EL (cell line): ENCODE results near the gene CFP.
"Not testable (repeated sequence)": the region's sequence is repeated elsewhere in the genome, so short reads cannot be mapped to it uniquely, and the experiment has no call there.

ENCODE experiments used
- DNase-seq: peaks from one replicate; pipeline ENCODE4 v3.0.0-alpha.2; 2016

Gene CFP

GRCh38 chrX:47629419-47630200, at the start of gene CFP:
CFP (minus strand) TSS chrX:47629930; CDS start chrX:47629844, 86 bp downstream.
- DNase-seq, result no peak

GRCh38 chrX:47675959-47676859, 46.5 kb upstream of the CFP start:
- DNase-seq, result not testable (repeated sequence)

- no peak for DNase-seq
These were observed 45.0 kb upstream of the CFP start for GRCh38 chrX:47674776-47675175.

GRCh38 chrX:47665797-47666196, 36.1 kb upstream of the CFP start:
- DNase-seq, result not testable (repeated sequence)

- DNase-seq, result peak; percentile 6
These were observed 35.0 kb upstream of the CFP start for GRCh38 chrX:47664737-47665136.

- DNase-seq, result peak; percentile 91
These were observed 32.5 kb upstream of the CFP start for GRCh38 chrX:47662144-47662657.

GRCh38 chrX:47661539-47661938, 31.8 kb upstream of the CFP start:
- DNase-seq, result no peak

- DNase-seq, result no peak
These were observed 29.6 kb upstream of the CFP start for GRCh38 chrX:47659421-47659726.

GRCh38 chrX:47658684-47659420, 29.1 kb upstream of the CFP start, which contains the start of gene UXT:
UXT (minus strand) TSS chrX:47659180; CDS start chrX:47658927, 253 bp downstream.
- DNase-seq, result peak; percentile 93

GRCh38 chrX:47658301-47658683, 28.6 kb upstream of the CFP start:
- no peak for DNase-seq

- DNase-seq, result no peak
These were observed 21.5 kb upstream of the CFP start for GRCh38 chrX:47651043-47651905.

- peak; percentile 97 for DNase-seq
These were observed 20.7 kb upstream of the CFP start, which contains the start of gene ELK1 for GRCh38 chrX:47650164-47651042. ELK1 (minus strand) TSS chrX:47650563; CDS start chrX:47641441, 9,122 bp downstream.

- no peak for DNase-seq
These were observed 20.0 kb upstream of the CFP start for GRCh38 chrX:47649781-47650163.

- no peak for DNase-seq
These were observed 19.5 kb upstream of the CFP start for GRCh38 chrX:47649271-47649670.

GRCh38 chrX:47648376-47648775, 18.6 kb upstream of the CFP start:
- DNase-seq, result peak; percentile 21

- no peak for DNase-seq
These were observed 16.9 kb upstream of the CFP start for GRCh38 chrX:47646636-47647035.

GRCh38 chrX:47645530-47645929, 15.8 kb upstream of the CFP start:
- DNase-seq, result no peak

- DNase-seq, result peak; percentile 24
These were observed 14.9 kb upstream of the CFP start for GRCh38 chrX:47644557-47645091.

- no peak for DNase-seq
These were observed 14.2 kb upstream of the CFP start for GRCh38 chrX:47643926-47644325.

- DNase-seq, result no peak
These were observed 9.1 kb upstream of the CFP start for GRCh38 chrX:47638816-47639215.
